GM12891 (cell line): Measurements from ENCODE around the gene FANCB.

Experiments used
- PAX5 ChIP-seq: IDR thresholded peaks from 2 replicates; pipeline ENCODE4 v1.6.1; 2011; ENCODE audit warnings: low read length, moderate library complexity, mild to moderate bottlenecking; ENCODE audit not compliant: insufficient read depth, severe bottlenecking
- POLR2A ChIP-seq: IDR thresholded peaks from 2 replicates; pipeline ENCODE4 v1.6.1; 2011; ENCODE audit warnings: low read depth, low read length, control low read depth
- POLR2AphosphoS5 ChIP-seq: IDR thresholded peaks from 2 replicates; pipeline ENCODE4 v1.6.1; 2011; ENCODE audit warnings: low read depth, low read length, control low read depth

GRCh38 chrX:14902537-14902936, 29.7 kb upstream of the FANCB start:
- TF ChIP-seq POLR2A, result no peak
- TF ChIP-seq POLR2AphosphoS5, result no peak
- TF ChIP-seq PAX5, result no peak
